ENCODE data around the gene TNFRSF14.
"Not testable (repeated sequence)": the region's sequence is repeated elsewhere in the genome, so short reads cannot be mapped to it uniquely, and the experiment has no call there.

TNFRSF14 gene

DNA sequence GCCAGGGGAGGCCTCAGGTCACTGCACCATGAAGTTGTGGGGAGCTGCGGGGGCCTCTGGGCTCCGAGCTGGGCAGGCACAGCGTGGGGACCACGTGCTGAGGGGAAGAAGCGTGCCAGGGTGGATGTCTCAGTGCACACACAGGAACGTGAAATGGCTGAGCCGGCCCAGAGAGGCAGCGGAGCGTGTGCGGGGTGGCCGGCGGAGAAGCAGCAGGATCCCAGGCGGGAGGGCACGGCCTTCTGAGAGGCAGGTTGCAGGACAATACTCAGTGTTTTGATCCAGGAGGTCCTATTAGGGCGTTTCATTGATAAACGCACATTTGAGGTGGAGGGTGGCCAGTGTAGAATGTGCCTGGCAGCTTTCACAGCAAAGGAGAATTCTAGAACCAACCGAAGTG is 12.9 kb downstream of the TNFRSF14 start:
- no peak for DNase-seq

DNA sequence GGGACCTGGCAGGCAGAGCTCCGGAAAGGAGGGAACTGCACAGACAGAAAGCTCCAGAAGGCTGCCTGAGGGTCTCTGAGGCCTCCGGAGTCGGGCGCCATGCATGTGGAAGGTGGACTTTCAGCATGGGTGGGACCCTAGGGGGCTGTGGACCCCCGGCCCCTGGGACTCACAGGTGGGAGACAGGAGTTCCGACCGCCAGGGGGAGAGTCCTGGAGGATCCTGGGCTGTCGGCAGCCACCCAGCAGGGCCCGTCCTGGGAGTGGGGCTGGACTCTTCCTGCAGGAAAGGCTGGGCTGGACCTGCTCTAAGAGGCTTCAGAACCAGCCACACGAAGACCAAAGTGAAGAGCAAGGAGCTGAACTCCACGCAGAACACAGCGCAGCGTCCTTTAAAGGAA is 13.5 kb downstream of the TNFRSF14 start:
- not testable (repeated sequence) for DNase-seq

DNA sequence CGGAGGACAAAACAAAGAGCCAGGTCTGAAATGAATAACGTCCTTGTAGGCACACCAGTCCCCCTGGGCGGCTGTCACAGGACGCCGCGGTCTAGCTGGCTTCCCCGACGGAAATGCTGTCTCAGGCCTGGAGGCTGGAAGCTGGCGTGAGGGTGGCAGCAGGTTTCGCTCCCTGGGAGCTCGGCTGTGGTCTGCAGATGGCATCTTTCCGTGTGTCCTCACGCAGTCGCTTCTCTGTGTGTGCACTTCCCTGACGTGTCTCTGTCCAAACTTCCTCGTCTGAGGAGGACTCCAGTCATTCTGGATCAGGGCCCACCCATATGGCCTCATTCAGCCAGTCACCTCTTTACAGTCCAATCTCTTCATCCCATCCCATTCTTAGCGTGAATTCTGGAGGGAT is 14.2 kb downstream of the TNFRSF14 start:
- DNase-seq, result no peak

DNA sequence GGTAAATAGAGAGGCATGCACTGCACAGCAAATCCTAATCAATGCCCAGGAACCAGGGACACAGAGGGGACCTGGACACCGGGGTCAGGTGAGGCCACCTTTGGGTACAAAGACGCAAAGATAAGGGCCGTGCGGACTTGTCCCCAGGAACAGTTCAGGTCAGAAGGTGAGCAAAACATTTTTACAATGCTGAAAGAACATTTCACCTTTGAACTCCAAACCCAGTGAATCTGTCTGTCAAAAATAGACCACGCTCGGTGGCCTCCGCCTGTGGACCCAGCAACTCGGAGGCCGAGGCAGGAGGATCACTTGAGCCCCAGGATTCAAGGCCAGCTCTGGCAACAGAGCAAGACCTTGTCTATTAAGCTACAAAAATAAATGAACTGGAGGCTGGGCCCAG is 15.2 kb downstream of the TNFRSF14 start:
- no peak for DNase-seq

DNA sequence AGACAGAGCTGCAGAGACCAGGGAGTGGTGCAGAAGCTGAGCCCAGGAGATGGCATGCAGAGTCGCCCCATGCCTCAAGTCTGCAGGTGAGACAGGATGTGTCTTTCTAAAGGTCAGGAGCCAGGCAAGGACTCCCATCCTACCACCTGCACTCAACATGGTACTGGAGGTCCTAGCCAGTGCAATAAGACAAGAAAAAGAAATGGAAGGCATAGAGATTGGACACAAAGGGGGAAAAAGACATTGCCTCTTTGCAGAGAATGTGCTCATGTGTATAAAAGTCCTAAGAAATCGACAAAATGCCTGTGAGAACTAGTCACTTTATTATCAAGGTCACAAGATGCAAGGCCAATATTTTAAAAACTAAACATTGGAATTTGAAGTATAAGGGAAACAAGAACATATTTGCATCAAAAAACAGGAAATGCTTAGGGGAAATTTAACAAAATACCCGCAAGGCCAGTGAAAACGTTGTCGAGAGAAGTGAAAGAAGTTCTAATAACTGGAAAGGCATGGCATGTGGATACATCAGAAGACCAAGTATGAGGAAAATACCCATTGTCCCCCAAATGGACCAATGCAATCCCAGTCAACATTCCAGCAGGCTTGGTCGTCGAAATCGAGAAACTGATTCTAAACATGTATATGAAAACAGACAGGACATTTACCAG is 17.2 kb downstream of the TNFRSF14 start:
- no peak for DNase-seq

DNA sequence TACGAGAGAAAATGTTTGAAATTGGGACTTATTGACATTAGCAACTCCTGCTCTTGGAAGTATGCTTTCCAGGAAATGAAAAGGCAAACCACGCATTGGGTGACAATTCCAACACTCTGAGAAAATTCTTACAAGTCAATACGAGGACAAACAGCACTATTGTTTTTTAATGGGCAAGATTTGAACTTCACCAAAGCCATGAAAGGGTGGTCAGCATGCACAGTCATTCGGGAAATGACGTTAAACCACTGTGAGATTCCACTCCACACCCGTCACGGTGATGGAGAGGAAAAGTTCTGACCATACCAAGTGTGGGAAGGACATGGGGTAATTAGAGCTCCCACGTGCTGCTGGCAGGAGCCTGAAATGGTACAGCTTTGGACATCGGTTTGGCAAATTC is 18.2 kb downstream of the TNFRSF14 start:
- no peak for DNase-seq

DNA sequence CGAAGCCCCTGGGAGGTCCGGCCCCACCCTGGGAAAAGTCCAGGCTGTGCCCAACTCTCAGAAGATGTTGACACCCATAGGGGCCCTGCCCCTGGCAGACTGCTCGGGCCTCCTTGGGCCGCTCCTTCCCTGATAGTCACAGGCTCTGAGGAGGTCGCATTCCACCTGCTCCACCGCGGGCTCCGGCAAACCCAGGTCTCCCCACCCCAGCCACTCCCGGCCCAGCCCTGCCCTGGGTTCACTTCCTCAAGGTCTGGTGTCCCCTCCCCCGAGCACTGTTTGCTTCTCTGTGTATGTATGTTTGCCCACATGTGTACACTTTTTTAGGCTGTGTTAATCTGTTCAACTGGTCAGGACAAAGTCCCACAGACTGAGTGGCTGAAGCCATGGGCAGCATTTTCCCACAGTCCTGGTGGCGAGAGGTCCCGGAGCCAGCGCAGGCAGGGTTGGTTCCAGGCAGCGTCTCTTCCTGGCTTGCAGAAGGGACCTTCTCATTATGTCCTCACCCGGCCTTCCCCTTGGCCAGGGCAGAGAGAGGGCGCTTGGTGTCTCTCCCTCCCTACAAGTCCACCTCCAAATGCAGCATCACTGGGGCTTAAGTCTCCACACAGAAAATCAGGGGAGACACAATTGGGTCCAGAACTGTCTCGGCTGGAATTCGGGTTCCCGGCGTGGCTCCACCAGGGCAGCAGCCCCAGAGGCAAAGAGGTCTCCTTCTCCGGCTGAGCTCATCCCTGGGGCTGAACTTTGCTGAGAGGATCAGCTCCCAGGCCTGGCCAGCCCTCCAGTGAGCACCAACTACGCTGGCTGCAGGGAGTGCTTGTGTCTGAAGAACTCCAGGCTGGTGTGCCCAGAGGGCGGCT is 19.9 kb downstream of the TNFRSF14 start:
- DNase-seq, result no peak

DNA sequence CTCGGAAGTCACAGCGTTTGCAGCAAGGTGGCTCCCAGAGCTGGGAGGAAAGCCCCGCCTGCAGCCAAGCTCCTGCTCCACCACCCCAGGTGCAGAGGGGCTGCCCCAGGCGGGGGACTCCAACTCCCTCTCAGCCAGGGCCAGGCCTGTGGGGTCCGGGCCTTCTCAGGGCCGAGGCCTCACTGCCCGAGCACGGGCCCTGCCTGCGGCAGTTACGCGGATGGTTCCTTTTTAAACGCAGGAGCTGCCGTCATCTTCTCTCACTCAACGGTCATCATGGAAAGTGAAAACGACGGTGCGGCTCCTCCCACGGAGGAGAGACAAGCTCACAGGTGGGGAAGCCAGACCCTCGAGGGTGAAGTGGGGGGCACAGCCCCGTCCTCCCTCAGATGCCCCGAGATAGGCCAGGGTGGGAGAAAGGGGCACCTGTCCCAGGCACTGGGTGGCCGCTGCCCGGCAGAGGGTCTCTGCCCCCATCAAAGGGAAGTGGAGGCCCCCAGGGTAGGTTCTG is 21.4 kb downstream of the TNFRSF14 start:
- peak; percentile 73 to 75 for DNase-seq

DNA sequence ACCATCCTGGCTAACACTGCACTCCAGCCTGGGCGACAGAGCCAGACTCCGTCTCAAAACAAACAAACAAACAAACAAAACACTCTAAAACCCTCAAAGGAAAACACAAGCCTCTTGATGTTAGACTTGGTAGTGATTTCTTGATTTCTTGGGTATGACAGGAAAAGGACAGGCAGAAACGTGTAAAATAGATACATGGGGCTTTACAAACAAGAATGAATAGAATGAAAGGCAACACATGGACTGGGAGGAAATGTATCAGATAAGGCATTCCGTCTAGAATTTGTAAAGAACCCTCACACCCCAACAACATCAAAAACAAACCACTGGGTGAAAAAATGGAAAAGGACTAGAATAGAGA is 22.6 kb downstream of the TNFRSF14 start:
- no peak for DNase-seq

DNA sequence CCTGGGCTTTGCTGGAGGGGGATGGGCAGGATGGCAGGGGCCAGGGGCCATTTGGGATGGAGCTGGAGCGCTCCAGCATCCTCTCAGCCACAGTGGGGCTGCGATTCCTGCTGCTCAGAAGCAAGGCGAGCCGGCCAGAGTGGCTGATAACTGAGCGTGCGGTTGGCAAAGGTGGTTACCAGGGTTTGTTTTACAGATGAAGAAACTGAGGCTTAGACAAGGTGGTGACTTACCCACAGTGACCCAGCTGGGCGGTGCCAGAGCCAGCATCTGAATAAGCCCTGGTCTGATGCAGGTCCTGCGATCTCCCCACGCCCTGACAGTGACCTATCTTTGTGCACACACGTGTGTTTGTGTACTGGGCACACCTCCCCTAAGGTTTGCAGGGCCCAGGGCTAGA is 24.5 kb downstream of the TNFRSF14 start:
- DNase-seq, result no peak

DNA sequence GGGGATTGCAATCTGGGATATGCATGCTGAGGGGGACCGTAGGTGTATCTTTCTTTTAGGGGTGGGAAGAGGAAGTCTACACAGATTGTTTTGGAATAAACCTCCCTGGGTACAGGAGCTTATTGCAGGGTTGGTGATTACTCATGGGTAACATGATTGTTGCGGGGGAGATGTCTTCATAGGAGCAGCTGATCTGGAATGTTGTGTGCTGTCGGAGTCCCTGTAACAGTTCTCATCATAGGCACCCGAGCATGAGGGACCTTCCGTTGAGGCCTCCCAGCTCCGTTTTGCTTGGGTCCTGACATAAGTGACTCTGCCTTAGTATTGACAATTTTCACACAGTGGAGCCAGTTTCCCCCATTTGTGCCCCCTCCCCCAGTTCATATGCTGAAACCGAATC is 26.2 kb downstream of the TNFRSF14 start:
- DNase-seq, result no peak

DNA sequence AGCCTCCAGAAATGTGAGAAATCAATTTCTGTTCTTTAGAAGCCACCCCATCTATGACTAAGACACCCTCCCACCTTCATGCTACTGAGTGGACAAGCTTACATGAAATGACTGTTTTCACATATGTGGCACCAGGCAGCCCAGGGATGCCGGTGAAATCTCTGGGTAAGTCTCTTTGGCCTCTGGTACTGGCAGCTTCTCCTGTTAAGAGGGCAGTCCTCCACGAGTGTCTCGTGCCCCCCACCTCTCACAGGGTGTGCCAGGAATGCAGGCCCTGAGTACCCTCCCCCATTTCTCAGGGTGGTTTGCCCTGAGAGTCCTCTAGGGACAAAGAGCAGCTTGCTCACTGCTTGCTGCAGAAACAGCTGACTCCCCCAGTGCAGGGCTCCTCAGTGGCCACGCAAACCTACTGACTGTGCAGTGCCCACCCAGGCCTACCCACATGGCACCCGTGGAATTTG is 27.2 kb downstream of the TNFRSF14 start:
- DNase-seq, result peak; percentile 58 to 61

DNA sequence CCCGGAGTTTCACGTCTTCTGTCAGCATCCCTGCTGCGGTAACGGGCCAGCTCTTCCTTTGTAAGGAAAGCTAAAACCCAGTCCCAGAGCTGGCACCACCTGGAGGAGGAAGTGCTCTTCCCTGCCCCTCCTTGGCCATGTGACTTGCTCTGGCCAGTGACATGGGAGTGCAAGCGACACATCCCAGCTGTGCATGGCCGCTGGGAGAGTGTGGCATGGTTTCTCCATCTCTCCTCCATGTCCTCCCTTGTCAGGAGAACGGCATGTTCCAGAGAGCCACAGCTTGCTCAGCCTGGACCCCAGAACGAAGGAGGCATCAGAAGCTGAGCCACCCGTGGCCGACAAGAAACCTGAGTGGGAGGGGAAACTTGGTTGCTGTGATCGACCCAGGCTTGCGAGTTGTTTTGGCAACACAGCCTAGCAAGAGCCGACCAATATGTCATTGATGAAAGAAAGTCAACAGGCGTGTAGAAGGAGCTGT is 27.7 kb downstream of the TNFRSF14 start:
- DNase-seq, result no peak

DNA sequence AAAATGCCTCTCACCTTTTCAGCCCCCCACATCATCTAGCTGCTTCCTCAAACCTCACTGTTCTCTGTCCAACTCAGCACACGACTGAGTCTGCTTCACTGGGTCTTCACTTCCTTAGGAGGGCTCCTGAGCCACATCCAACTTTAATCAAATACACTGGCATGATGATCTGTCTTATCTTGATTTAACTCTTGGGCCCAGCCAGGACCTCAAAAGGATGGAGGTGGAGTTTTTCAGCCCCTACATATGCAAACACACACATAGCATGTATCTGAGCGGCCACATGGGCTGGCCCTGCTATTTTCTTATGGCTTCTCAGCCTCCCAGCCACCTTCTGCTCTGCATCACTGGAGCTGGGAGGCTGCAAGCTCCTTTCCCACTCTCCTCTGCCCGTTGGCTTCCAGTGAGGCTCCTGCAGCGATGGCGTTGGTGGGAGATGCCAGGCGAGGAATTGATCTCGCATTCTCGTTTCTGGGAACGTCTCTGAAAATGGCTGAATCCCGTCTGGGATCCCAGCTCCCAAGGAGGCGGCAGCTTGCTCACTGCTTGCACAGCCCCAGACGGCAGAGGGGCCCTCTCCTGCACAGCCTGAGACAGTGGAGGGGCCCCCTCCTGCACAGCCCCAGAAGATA is 28.6 kb downstream of the TNFRSF14 start:
- DNase-seq, result no peak

DNA sequence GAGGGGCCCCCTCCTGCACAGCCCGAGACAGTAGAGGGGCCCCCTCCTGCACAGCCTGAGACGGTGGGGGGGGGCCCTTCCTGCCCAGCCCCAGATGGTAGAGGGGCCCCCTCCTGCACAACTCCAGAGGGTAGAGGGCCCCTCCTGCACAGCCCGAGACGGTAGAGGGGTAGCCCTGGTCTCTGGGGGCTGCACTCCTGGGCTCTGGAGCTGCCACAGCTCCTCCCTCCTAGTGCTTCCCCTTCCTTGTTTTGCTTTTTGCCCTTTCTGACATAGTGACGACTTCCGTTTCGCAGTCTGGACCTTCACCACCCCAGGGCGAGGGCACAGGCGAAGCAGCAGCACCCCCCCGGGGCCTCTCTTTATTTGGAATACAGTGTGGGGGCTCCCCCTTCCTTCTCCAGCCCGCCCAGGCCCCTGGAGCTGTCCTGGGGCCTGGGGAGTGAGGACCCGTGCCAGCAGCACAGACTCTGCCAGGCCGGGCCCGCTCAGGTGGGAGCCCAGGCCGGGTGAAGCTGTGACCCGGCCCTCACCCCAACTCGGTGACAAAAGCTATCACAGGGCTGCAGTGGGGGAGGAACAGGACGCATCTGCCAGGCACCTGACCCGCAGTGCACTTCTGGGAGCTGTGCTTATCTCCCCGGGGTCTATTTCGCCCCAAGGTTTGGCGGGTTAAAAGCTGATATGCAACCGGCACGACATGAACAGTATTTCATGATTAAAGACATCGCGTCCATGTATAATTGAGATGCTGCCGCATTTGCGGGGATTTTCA is 29.3 kb downstream of the TNFRSF14 start:
- peak; percentile 75 to 78 for DNase-seq

DNA sequence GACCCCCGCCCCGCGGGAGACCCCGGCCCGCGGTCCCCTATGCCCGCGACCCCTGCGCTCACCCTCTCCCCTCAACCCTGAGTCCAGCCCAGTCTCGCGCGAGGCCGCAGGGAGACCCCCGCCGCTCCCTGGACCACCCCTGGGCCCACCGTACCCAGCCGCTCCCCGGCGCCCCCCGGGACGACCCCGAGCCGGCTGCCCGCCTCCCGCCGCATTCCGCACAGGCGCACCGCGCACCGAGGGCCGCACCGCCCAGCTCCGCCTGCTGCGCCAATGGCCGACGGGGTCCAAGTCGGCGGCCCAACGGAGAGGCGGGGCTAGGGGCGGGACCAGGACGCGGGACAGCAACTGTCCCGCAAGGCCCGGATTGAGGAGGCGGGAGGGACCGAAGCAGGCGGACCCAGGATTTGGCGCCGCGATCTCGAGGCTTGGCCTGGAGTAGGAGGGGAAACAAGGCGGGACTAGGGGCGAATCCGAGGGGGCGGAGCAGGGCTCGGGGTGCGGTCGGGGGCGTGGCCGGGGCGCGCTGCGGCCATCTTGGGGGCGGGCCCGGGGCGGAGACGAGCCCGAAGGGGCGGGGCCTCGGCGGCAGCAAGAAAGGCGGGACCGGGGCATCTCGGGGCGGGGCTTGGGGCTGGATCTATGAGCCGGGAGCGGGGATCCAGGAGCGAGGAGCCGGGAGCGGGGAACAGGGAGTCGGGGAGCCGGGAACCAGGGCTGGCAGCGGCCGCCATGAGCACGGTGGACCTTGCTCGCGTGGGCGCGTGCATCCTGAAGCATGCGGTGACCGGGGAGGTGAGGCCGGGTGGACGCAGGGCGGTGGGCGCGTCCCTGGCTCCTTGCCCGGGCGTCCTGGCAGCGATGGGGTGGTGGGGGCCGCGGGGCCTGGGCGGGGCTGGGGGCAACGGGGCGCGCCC is 30.2 kb downstream of the TNFRSF14 start, which contains the start of gene PRXL2B:
PRXL2B (plus strand) TSS at position 624 of the 917 bp plus-strand sequence; CDS start at position 733, 109 bp downstream.
- DNase-seq, result peak; percentile 98 to 99

DNA sequence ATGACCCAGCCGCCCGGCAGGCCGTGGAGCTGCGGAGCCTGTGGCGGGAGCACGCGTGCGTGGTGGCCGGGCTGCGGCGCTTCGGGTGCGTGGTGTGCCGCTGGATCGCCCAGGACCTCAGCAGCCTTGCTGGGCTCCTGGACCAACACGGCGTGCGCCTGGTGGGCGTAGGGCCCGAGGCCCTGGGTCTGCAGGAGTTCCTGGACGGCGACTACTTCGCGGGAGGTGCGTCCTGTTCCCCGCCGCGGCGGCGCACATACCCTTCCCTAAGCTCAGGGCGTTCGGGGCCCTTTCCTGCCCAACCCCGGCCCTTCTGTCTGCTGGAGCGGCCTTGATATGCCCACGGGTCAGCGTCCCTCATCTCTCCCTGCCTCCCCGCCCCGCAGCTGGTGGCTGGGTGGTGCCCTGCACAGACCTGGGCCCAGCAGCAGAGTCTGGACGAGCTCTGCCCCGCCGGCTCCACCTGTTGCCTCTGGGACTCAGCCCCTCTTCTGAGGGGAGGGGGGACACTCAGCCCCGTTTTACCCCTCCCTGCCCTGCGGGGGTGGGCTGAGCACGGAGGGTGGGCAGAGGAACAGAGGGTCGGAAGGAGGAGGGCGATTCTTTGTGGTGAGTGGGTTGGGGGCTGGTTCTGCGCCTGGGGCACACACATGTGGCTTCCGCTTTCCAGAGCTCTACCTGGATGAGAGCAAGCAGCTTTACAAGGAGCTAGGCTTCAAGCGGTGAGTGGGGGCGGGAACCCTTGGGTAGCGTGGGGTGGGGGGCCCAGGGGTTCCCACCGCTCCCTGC is 31.1 kb downstream of the TNFRSF14 start:
- DNase-seq, result peak; percentile 56 to 65

DNA sequence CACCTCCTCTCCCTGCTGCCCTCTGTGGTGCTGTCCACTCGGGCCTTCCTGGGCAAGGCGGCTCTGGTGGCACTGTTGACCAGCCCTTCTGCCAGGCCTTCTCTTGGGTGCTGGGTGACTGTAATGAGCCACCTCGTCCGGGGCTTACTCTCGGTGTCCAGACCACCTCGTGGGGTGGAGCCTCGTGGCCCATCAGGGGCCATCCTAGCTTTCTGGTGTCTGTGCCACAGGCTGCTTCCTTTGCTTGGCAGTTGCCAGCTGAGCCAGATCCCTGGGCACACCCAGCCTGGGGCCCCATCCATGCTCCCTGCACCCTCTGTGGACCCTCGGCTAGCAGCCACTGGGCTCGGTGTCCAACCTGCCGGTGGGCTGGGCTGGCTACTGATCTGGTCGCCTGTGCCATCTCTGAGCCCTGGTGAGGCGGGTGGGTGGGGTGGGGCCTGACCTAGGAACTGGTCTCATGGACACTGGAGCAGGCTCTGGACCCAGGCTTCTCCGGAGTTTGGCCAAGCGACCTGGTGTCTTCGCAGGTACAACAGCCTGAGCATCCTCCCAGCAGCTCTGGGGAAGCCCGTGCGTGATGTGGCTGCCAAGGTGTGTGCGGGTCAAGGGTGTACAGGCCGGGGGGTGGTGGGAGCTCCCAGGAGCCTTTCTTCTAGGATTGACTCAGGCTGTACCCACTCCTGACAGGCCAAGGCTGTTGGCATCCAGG is 31.8 kb downstream of the TNFRSF14 start:
- DNase-seq, result no peak

DNA sequence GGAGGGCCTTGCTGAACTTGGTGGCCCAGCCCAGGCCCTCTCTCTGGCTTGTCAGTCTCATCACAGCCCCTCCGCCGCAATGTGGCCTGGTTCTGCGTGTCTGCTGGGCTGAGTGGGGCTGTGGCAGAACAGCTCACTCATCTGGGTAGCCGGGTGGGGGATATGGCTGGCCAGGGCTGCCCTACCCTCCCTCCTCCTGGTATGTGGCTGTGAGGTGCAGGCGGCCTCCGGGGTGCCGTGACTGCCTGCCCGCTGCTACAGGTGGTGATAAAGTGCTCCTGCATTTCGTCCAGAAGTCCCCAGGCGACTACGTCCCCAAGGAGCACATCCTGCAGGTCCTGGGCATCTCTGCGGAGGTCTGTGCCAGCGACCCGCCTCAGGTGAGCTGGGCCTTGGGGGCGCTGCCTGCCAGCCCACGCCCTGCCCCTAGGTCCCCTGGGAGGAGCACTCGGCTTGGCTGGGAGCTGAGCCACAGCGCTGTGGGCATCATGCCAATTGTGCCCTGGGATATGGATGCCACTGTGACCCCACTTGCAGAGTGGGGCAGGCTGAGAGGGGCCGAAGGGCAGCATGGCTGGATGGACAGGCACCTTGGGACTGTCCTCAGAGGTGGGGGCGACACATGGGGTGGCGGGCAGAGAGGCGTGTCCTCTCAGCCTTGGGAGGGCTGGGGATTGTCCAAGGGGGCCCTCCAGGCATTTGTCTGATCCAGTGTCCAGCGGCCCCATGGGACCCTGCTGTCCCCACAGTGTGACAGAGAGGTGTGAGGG is 32.7 kb downstream of the TNFRSF14 start:
- DNase-seq, result no peak
